H1 (cell line): ENCODE measurements around the gene CDK13. TPM values are rescaled to one million over a fixed set of nuclear protein-coding genes. Genes with fewer than 3 reads are reported as not detected.

ENCODE experiments used
- CTCF ChIA-PET: fragments of 300-600 bp; sonication (Branson Sonifier 250); formaldehyde crosslinking; loops from one replicate; lab custom pipeline; 2021; ENCODE audit not compliant: partially characterized antibody; lab: Charles Lee
- POLR2A ChIA-PET: fragments of 300-600 bp; sonication (Branson Sonifier 250); formaldehyde crosslinking; loops from one replicate; lab custom pipeline; 2021; ENCODE audit warnings: inconsistent platforms; ENCODE audit not compliant: partially characterized antibody; lab: Charles Lee
- DNase-seq, 2 experiments: peaks; one replicate each; pipeline versions ENCODE4 v3.0.0 to v3.0.0-alpha.2; 2010 to 2022; ENCODE audit warnings: low spot score in 2 of 2, low read depth in 1 of 2, mixed read lengths in 1 of 2
- FAIRE-seq: peaks from 2 replicates; lab custom pipeline; 2011; peaks lifted over from hg19 to GRCh38; lab: Jason Lieb, UNC
- H2AFZ ChIP-seq: 2 replicates; pipeline ENCODE4 v1.8.1; 2012; ENCODE audit warnings: low read length, inconsistent platforms
- H2AK5ac ChIP-seq: 2 replicates; pipeline ENCODE4 v1.6.1; 2013; ENCODE audit warnings: low read depth, low read length
- H2BK120ac ChIP-seq: replicated peaks from 2 replicates; pipeline ENCODE3; 2013; ENCODE audit warnings: low read depth, low read length, inconsistent platforms
- H2BK12ac ChIP-seq: 2 replicates; pipeline ENCODE4 v1.6.1; 2013; ENCODE audit warnings: low read depth, low read length
- H2BK15ac ChIP-seq: 2 replicates; pipeline ENCODE4 v1.6.1; 2013; ENCODE audit warnings: low read length
- H2BK20ac ChIP-seq: 2 replicates; pipeline ENCODE4 v1.6.1; 2013; ENCODE audit warnings: low read length
- H2BK5ac ChIP-seq: 2 replicates; pipeline ENCODE4 v1.6.1; 2013; ENCODE audit warnings: low read depth, low read length
- H3K14ac ChIP-seq: 2 replicates; pipeline ENCODE4 v1.6.1; 2013; ENCODE audit warnings: inconsistent platforms; ENCODE audit not compliant: insufficient read length
- H3K18ac ChIP-seq: 2 replicates; pipeline ENCODE4 v1.6.1; 2013; ENCODE audit warnings: low read length; ENCODE audit errors: extremely low read depth
- H3K23ac ChIP-seq: 2 replicates; pipeline ENCODE4 v1.6.1; 2013; ENCODE audit warnings: inconsistent platforms; ENCODE audit not compliant: insufficient read length
- H3K23me2 ChIP-seq: 2 replicates; pipeline ENCODE4 v1.6.1; 2013; ENCODE audit warnings: low read depth, low read length
- H3K27ac ChIP-seq: 2 replicates; pipeline ENCODE4 v1.6.1; 2011; ENCODE audit warnings: low read depth, low read length, inconsistent platforms
- H3K27me3 ChIP-seq, 4 experiments: replicated peaks in 1 of 4; 1 replicate in 1 of 4; 2 replicates in 3 of 4; pipeline versions ENCODE4 v1.6.1 to v1.8.1; 2011 to 2013; ENCODE audit warnings: low read length in 3 of 4, mild to moderate bottlenecking in 3 of 4, inconsistent platforms in 2 of 4, mixed read lengths in 2 of 4, moderate library complexity in 1 of 4; ENCODE audit not compliant: control insufficient read depth in 3 of 4, insufficient read depth in 3 of 4; ENCODE audit errors: extremely low read depth in 1 of 4
- H3K36me3 ChIP-seq, 4 experiments: 2 replicates each; pipeline versions ENCODE4 v1.6.1 to v1.8.1; 2011 to 2013; ENCODE audit warnings: mild to moderate bottlenecking in 4 of 4, low read length in 3 of 4, moderate library complexity in 2 of 4, control low read depth in 1 of 4, inconsistent platforms in 1 of 4; ENCODE audit not compliant: insufficient read depth in 4 of 4, control insufficient read depth in 2 of 4
- H3K4ac ChIP-seq: replicated peaks from 2 replicates; pipeline ENCODE3; 2013; ENCODE audit warnings: low read length, low read depth, mixed read lengths, inconsistent platforms; ENCODE audit not compliant: insufficient read length
- H3K4me1 ChIP-seq, 4 experiments: replicated peaks in 1 of 4; 1 replicate in 1 of 4; 2 replicates in 3 of 4; pipeline versions ENCODE4 v1.6.1 to v1.8.1; 2011 to 2013; ENCODE audit warnings: low read length in 3 of 4, inconsistent platforms in 2 of 4, mixed read lengths in 1 of 4; ENCODE audit not compliant: insufficient read depth in 4 of 4, control insufficient read depth in 3 of 4
- H3K4me2 ChIP-seq, 2 experiments: 2 replicates each; pipeline versions ENCODE4 v1.6.1 to v1.8.1; 2011 to 2013; ENCODE audit warnings: low read depth in 2 of 2, low read length in 2 of 2, control low read depth in 1 of 2, inconsistent platforms in 1 of 2, mild to moderate bottlenecking in 1 of 2; ENCODE audit not compliant: insufficient read depth in 1 of 2
- H3K4me3 ChIP-seq, 4 experiments: fragments of 200-600, 300-600 bp in 1 of 4; sonication (generic), shearing (Covaris generic), sonication (Bioruptor Twin) in 1 of 4; 2 replicates each; pipeline versions ENCODE4 v1.5.1 to v1.8.1; 2011 to 2016; ENCODE audit warnings: low read length in 4 of 4, low read depth in 3 of 4, control low read depth in 2 of 4, inconsistent platforms in 2 of 4, mild to moderate bottlenecking in 2 of 4, mixed read lengths in 1 of 4, moderate library complexity in 1 of 4; ENCODE audit not compliant: insufficient read depth in 2 of 4; ENCODE audit errors: extremely low read depth in 1 of 4
- H3K56ac ChIP-seq: replicated peaks from 2 replicates; pipeline ENCODE3; 2013; ENCODE audit warnings: low read depth, mild to moderate bottlenecking, mixed read lengths, low read length, inconsistent platforms; ENCODE audit not compliant: insufficient read length
- H3K79me1 ChIP-seq: 2 replicates; pipeline ENCODE4 v1.6.1; 2013; ENCODE audit warnings: low read depth, low read length, control low read depth
- H3K79me2 ChIP-seq, 2 experiments: 2 replicates each; pipeline versions ENCODE4 v1.6.1 to v1.8.1; 2012 to 2013; ENCODE audit warnings: low read length in 2 of 2, mild to moderate bottlenecking in 2 of 2, inconsistent platforms in 1 of 2; ENCODE audit not compliant: insufficient read depth in 2 of 2, control insufficient read depth in 1 of 2
- H3K9ac ChIP-seq, 4 experiments: replicated peaks in 1 of 4; 1 replicate in 1 of 4; 2 replicates in 3 of 4; pipeline versions ENCODE4 v1.6.1 to v1.8.1; 2011 to 2013; ENCODE audit warnings: low read depth in 3 of 4, low read length in 3 of 4, control low read depth in 2 of 4, mild to moderate bottlenecking in 2 of 4, moderate library complexity in 2 of 4, inconsistent platforms in 1 of 4; ENCODE audit errors: extremely low read depth in 1 of 4
- H3K9me3 ChIP-seq, 2 experiments: 2 replicates each; pipeline versions ENCODE4 v1.6.1 to v1.8.1; 2012 to 2013; ENCODE audit warnings: mild to moderate bottlenecking in 2 of 2, moderate library complexity in 2 of 2, control low read depth in 1 of 2, inconsistent platforms in 1 of 2, low read depth in 1 of 2, low read length in 1 of 2, mixed read lengths in 1 of 2; ENCODE audit not compliant: insufficient read depth in 2 of 2
- H4K20me1 ChIP-seq, 2 experiments: replicated peaks in 1 of 2; 2 replicates each; pipeline versions ENCODE3 to v1.8.1; 2011 to 2013; ENCODE audit warnings: inconsistent platforms in 2 of 2, low read length in 2 of 2, mild to moderate bottlenecking in 1 of 2; ENCODE audit not compliant: insufficient read depth in 2 of 2, control insufficient read depth in 1 of 2
- H4K5ac ChIP-seq: 2 replicates; pipeline ENCODE4 v1.6.1; 2013; ENCODE audit warnings: low read length, low read depth, mixed read lengths, inconsistent platforms; ENCODE audit not compliant: insufficient read length
- H4K8ac ChIP-seq: 2 replicates; pipeline ENCODE4 v1.8.0; 2013; ENCODE audit warnings: mild to moderate bottlenecking, moderate library complexity, low read length, inconsistent platforms; ENCODE audit not compliant: insufficient read depth; ENCODE audit errors: extremely low read depth
- H4K91ac ChIP-seq: replicated peaks from 2 replicates; pipeline ENCODE3; 2013; ENCODE audit warnings: low read length, mixed read lengths, inconsistent platforms; ENCODE audit not compliant: insufficient read length
- BACH1 ChIP-seq: IDR thresholded peaks from 2 replicates; pipeline ENCODE4 v1.6.1; 2012; ENCODE audit warnings: low read length, improper control_type of control experiment
- CBX5 ChIP-seq: fragments of 300-800, 300-1000 bp; sonication (generic); IDR thresholded peaks from 2 replicates; pipeline ENCODE4 v1.7.1; 2016; ENCODE audit warnings: antibody characterized with exemption, low read length, low read depth
- CHD1 ChIP-seq: IDR thresholded peaks from 2 replicates; pipeline ENCODE4 v1.6.1; 2012; ENCODE audit warnings: low read depth, low read length, improper control_type of control experiment
- EP300 ChIP-seq, 2 experiments: IDR thresholded peaks; 1 replicate in 1 of 2; 2 replicates in 1 of 2; pipeline ENCODE4 v1.6.1; 2011 to 2012; ENCODE audit warnings: low read depth in 2 of 2, low read length in 2 of 2, mild to moderate bottlenecking in 2 of 2, borderline replicate concordance in 1 of 2, inconsistent platforms in 1 of 2, moderate library complexity in 1 of 2
- GTF2F1 ChIP-seq: IDR thresholded peaks from 2 replicates; pipeline ENCODE4 v1.6.1; 2012; ENCODE audit warnings: low read depth, low read length, improper control_type of control experiment, borderline replicate concordance
- PHF8 ChIP-seq: fragments of 200-600 bp; sonication (generic); conservative IDR thresholded peaks from 2 replicates; pipeline ENCODE4 v1.7.1; 2012; ENCODE audit warnings: low read depth, mild to moderate bottlenecking, inconsistent platforms, low read length, moderate library complexity
- POU5F1 ChIP-seq: IDR thresholded peaks from 2 replicates; pipeline ENCODE4 v1.6.1; 2011; ENCODE audit warnings: low read depth, mild to moderate bottlenecking, low read length, moderate library complexity
- SP1 ChIP-seq: IDR thresholded peaks from 2 replicates; pipeline ENCODE4 v1.6.1; 2011; ENCODE audit warnings: low read depth, low read length
- SP4 ChIP-seq: IDR thresholded peaks from 2 replicates; pipeline ENCODE4 v1.6.1; 2012; ENCODE audit warnings: low read length, inconsistent platforms
- WGBS, 2 experiments: shearing (Covaris generic) in 1 of 2; methylation state at CpG; one replicate each; pipeline versions ENCODE4 v1.1.6 to v1.1.7; 2013 to 2015; ENCODE audit warnings: low lambda C conversion rate in 2 of 2, mixed read lengths in 2 of 2, inconsistent platforms in 1 of 2, low coverage in 1 of 2, missing lambda C conversion rate in 1 of 2; ENCODE audit not compliant: insufficient replicate concordance in 2 of 2, insufficient coverage in 1 of 2, insufficient read length in 1 of 2; ENCODE audit errors: extremely low coverage in 1 of 2, missing lambda C conversion rate in 1 of 2; 5-methylcytosine and 5-hydroxymethylcytosine counted together
- polyA plus RNA-seq, 7 experiments: library from polyadenylated mRNA; depleted of rRNA in 3 of 7; stranded (reverse) in 5 of 7; unstranded in 2 of 7; fragments of >200 nt in 5 of 7; fragments of 200-250 nt in 2 of 7; gene quantifications; 1 replicate in 5 of 7; 2 replicates in 1 of 7; 4 replicates in 1 of 7; pipeline versions ENCODE4 v1.2.1 to v1.2.3, GENCODE V29; 2011 to 2013; ENCODE audit warnings: missing spikeins in 2 of 7, mixed read lengths in 2 of 7
- total RNA-seq: library from RNA; stranded (reverse); fragmentation: NEBNext Ultra II Directional; extraction: Animal tissue kit (Norgen Biotek cat#: 25700); gene quantifications from 2 replicates; pipeline ENCODE4 v1.2.1, GENCODE V29; 2021
- TF ChIP-seq, protein P1 (sequence below), 3 experiments: IDR thresholded peaks; 1 replicate in 2 of 3; 2 replicates in 1 of 3; pipeline versions ENCODE4 v1.5.1 to v1.6.1; 2011; ENCODE audit warnings: low read length in 3 of 3, mild to moderate bottlenecking in 3 of 3, inconsistent platforms in 2 of 3, low read depth in 1 of 3, moderate library complexity in 1 of 3; ENCODE audit not compliant: insufficient read depth in 1 of 3; ENCODE audit errors: control extremely low read depth in 1 of 3

Gene CDK13
- total and polyA plus RNA-seq, 2 of the 8 experiments (the other 6 are each of a cell fraction or from before 2014, with no cell fraction given) = 22.6 to 49.5 TPM

DNA sequence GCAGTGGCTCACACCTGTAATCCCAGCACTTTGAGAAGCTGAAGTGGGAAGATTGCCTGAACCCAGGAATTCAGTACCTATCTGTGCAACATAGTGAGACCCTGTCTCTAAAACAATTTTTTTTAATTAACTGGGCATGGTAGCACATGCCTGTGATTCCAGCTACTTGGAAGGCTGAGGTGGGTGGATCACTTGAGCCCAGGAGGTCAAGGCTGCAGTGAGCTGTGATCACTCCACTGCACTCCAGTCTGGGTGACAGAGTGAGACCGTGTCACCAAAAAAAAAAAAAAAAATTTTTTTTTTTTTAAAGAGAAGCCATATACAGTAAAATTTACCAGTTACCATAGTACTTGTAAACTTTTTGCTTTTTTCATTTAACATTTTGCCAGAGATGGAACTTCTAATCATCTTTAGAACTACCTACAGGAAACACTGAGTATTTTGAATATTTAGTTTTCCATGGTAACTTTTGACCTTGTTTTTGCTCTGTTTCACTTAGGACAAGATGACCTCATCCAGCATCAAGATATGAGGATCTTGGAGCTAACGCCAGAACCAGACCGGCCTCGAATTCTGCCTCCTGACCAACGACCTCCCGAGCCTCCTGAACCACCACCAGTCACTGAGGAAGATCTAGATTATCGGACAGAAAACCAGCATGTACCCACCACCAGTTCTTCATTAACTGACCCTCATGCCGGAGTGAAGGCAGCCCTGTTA is 143.7 kb downstream of the CDK13 start:
- Histone ChIP-seq H2BK15ac (no peak overlapping the region), H3K4ac (no peak overlapping the region), H3K4me2 (no peak overlapping the region), H3K27ac (no peak overlapping the region), H2BK5ac (no peak overlapping the region), H3K4me3 (no peak overlapping the region), H3K14ac (no peak overlapping the region), H4K20me1 (peaks cover 0 to 2% of the 10 kb centered on the region in 2 experiments), H3K36me3 (peaks cover 7 to 28% (median 17%) of the 10 kb centered on the region in 4 experiments), H3K79me1 (no peaks in the 10 kb centered on the region), H3K4me1 (peaks cover 0 to 4% (median 2%) of the 10 kb centered on the region in 4 experiments; a peak in 4 of 7 replicates), H2BK20ac (no peak overlapping the region), H4K5ac (no peak overlapping the region), H2BK12ac (no peak overlapping the region), H3K23ac (no peak overlapping the region), H2BK120ac (no peak overlapping the region), H3K27me3 (no peaks in the 10 kb centered on the region), H3K56ac (no peak overlapping the region), H3K79me2 (no peaks in the 10 kb centered on the region), H3K9ac (no peak overlapping the region), H3K23me2 (no peaks in the 10 kb centered on the region; the same call in 1 of the 2 replicates), H4K91ac (no peak overlapping the region), H2AK5ac (no peak overlapping the region), H4K8ac (no peak overlapping the region; the same call in 1 of the 2 replicates), H3K9me3 (no peaks in the 10 kb centered on the region), H3K18ac (no peak overlapping the region), H2AFZ (no peak overlapping the region)
- no peak for DNase-seq
- TF ChIP-seq CHD1 = no peak
- no peak for TF ChIP-seq POU5F1
- TF ChIP-seq SP4 = no peak
- no peak for TF ChIP-seq EP300 (IDR thresholded peaks at IDR 0.05; ENCODE audit: borderline replicate concordance in 1 of 2, low read depth in 2 of 2, low read length in 2 of 2)
- no peak for TF ChIP-seq CBX5
- no peak for TF ChIP-seq BACH1
- TF ChIP-seq, protein P1, sequence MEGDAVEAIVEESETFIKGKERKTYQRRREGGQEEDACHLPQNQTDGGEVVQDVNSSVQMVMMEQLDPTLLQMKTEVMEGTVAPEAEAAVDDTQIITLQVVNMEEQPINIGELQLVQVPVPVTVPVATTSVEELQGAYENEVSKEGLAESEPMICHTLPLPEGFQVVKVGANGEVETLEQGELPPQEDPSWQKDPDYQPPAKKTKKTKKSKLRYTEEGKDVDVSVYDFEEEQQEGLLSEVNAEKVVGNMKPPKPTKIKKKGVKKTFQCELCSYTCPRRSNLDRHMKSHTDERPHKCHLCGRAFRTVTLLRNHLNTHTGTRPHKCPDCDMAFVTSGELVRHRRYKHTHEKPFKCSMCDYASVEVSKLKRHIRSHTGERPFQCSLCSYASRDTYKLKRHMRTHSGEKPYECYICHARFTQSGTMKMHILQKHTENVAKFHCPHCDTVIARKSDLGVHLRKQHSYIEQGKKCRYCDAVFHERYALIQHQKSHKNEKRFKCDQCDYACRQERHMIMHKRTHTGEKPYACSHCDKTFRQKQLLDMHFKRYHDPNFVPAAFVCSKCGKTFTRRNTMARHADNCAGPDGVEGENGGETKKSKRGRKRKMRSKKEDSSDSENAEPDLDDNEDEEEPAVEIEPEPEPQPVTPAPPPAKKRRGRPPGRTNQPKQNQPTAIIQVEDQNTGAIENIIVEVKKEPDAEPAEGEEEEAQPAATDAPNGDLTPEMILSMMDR (IDR thresholded peaks at IDR 0.05; ENCODE audit: control extremely low read depth in 1 of 3, insufficient read depth in 1 of 3, low read depth in 1 of 3, low read length in 3 of 3) = no peak
- no peak for TF ChIP-seq SP1
- no peak for TF ChIP-seq GTF2F1
- TF ChIP-seq PHF8 = no peak
- ChIA-PET POLR2A (no interaction called here), CTCF (interaction anchor here (0.6 to 1.4 kb wide), 2 partner anchors 13 to 33 kb away, joined by 3 read pairs; no protein-coding TSS in a partner anchor)
- no peak for FAIRE-seq
- WGBS, 2 experiments = 96% methylated on average over 8 of the region's 8 CpGs; no CpG with 5 or more reads in 1 of the 2 experiments
